ENCODE measurements around the gene TOM1L1.
"Not testable (repeated sequence)": the region's sequence is repeated elsewhere in the genome, so short reads cannot be mapped to it uniquely, and the experiment has no call there.

DNA sequence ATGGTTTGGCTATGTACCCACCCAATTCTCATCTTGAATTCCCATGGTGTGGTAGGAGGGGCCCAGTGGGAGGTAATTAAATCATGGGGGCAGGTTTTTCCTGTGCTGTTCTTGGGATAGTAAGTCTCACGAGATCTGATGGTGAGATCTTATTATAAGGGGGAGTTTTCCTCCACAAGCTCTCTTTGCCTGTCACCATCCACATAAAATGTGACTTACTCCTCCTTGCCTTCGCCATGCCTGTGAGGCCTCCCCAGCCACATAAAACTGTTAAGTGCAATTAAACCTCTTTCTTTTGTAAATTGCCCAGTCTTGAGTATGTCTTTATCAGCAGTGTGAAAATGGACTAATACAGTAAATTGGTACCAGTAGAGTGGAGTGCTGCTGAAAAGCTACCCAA is 24.7 kb upstream of the TOM1L1 start:
- TF ChIP-seq, protein P1, sequence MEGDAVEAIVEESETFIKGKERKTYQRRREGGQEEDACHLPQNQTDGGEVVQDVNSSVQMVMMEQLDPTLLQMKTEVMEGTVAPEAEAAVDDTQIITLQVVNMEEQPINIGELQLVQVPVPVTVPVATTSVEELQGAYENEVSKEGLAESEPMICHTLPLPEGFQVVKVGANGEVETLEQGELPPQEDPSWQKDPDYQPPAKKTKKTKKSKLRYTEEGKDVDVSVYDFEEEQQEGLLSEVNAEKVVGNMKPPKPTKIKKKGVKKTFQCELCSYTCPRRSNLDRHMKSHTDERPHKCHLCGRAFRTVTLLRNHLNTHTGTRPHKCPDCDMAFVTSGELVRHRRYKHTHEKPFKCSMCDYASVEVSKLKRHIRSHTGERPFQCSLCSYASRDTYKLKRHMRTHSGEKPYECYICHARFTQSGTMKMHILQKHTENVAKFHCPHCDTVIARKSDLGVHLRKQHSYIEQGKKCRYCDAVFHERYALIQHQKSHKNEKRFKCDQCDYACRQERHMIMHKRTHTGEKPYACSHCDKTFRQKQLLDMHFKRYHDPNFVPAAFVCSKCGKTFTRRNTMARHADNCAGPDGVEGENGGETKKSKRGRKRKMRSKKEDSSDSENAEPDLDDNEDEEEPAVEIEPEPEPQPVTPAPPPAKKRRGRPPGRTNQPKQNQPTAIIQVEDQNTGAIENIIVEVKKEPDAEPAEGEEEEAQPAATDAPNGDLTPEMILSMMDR (IDR thresholded peaks at IDR 0.05): not testable (repeated sequence)
- not testable (repeated sequence) for TF ChIP-seq EP300 (IDR thresholded peaks at IDR 0.05)
